ENCODE results near the gene CHST8.

The CHST8 gene

GRCh38 chr19:33671211-33671610 lies 49.5 kb downstream of the CHST8 start:
- H3K4me1 Mint-ChIP-seq, result no peaks in the 10 kb centered on the region
- ATAC-seq (no peak), DNase-seq (ENCODE audit: low spot score in 2 of 2) (no peak)
- no peak overlapping the region for H3K4me3 Mint-ChIP-seq
- H3K27ac Mint-ChIP-seq, result no peak overlapping the region
- no peaks in the 10 kb centered on the region for H3K36me3 Mint-ChIP-seq
- H3K9me3 Mint-ChIP-seq, result no peaks in the 10 kb centered on the region

GRCh38 chr19:33673258-33673875 lies 51.6 kb downstream of the CHST8 start:
- no peak for DNase-seq (ENCODE audit: low spot score in 2 of 2)
- Mint-ChIP-seq H3K27ac (no peak overlapping the region), H3K4me3 (no peak overlapping the region), H3K9me3 (no peaks in the 10 kb centered on the region), H3K36me3 (no peaks in the 10 kb centered on the region), H3K4me1 (no peaks in the 10 kb centered on the region)
- no peak for ATAC-seq

GRCh38 chr19:33673996-33674625 lies 52.4 kb downstream of the CHST8 start:
- DNase-seq (ENCODE audit: low spot score in 2 of 2), result no peak
- no peak for ATAC-seq
- Mint-ChIP-seq H3K27ac (no peak overlapping the region), H3K36me3 (no peaks in the 10 kb centered on the region), H3K4me1 (no peaks in the 10 kb centered on the region), H3K9me3 (no peaks in the 10 kb centered on the region), H3K4me3 (no peak overlapping the region)

- Mint-ChIP-seq H3K4me1 (no peaks in the 10 kb centered on the region), H3K9me3 (no peaks in the 10 kb centered on the region), H3K27ac (no peak overlapping the region), H3K4me3 (no peak overlapping the region), H3K36me3 (no peaks in the 10 kb centered on the region)
- ATAC-seq (no peak), DNase-seq (ENCODE audit: low spot score in 2 of 2) (no peak)
Measured at GRCh38 chr19:33674626-33675367, 53.0 kb downstream of the CHST8 start.

- DNase-seq (ENCODE audit: low spot score in 2 of 2) (no peak), ATAC-seq (no peak)
- Mint-ChIP-seq H3K36me3 (no peaks in the 10 kb centered on the region), H3K4me3 (no peak overlapping the region), H3K4me1 (no peaks in the 10 kb centered on the region), H3K9me3 (no peaks in the 10 kb centered on the region), H3K27ac (no peak overlapping the region)
Measured at GRCh38 chr19:33675501-33676124, 53.9 kb downstream of the CHST8 start.

GRCh38 chr19:33676999-33677665 lies 55.4 kb downstream of the CHST8 start:
- Mint-ChIP-seq H3K4me1 (no peaks in the 10 kb centered on the region), H3K4me3 (no peak overlapping the region), H3K36me3 (no peaks in the 10 kb centered on the region), H3K9me3 (no peaks in the 10 kb centered on the region), H3K27ac (no peak overlapping the region)
- ATAC-seq (no peak), DNase-seq (ENCODE audit: low spot score in 2 of 2) (no peak)

- ATAC-seq, result no peak
- Mint-ChIP-seq H3K4me1 (no peaks in the 10 kb centered on the region), H3K27ac (no peak overlapping the region), H3K36me3 (no peaks in the 10 kb centered on the region), H3K9me3 (no peaks in the 10 kb centered on the region), H3K4me3 (no peak overlapping the region)
- DNase-seq (ENCODE audit: low spot score in 2 of 2), result no peak
Measured at GRCh38 chr19:33677745-33678426, 56.1 kb downstream of the CHST8 start.

- Mint-ChIP-seq H3K4me1 (no peaks in the 10 kb centered on the region), H3K4me3 (no peak overlapping the region), H3K27ac (no peak overlapping the region), H3K9me3 (no peaks in the 10 kb centered on the region), H3K36me3 (no peaks in the 10 kb centered on the region)
- DNase-seq (ENCODE audit: low spot score in 2 of 2) (no peak), ATAC-seq (no peak)
Measured at GRCh38 chr19:33678796-33679585, 57.2 kb downstream of the CHST8 start.

GRCh38 chr19:33679696-33680095 lies 57.9 kb downstream of the CHST8 start:
- Mint-ChIP-seq H3K4me3 (no peak overlapping the region), H3K9me3 (no peaks in the 10 kb centered on the region), H3K27ac (no peak overlapping the region), H3K4me1 (no peaks in the 10 kb centered on the region), H3K36me3 (no peaks in the 10 kb centered on the region)
- ATAC-seq (no peak), DNase-seq (ENCODE audit: low spot score in 2 of 2) (no peak)

- DNase-seq (ENCODE audit: low spot score in 2 of 2) (no peak), ATAC-seq (no peak)
- H3K4me1 Mint-ChIP-seq, result no peaks in the 10 kb centered on the region
- no peaks in the 10 kb centered on the region for H3K36me3 Mint-ChIP-seq
- no peaks in the 10 kb centered on the region for H3K9me3 Mint-ChIP-seq
- no peak overlapping the region for H3K27ac Mint-ChIP-seq
- H3K4me3 Mint-ChIP-seq, result no peak overlapping the region
Measured at GRCh38 chr19:33681081-33681680, 59.4 kb downstream of the CHST8 start.

GRCh38 chr19:33683881-33684537 lies 62.3 kb downstream of the CHST8 start:
- peak; percentile 27 for ATAC-seq
- H3K9me3 Mint-ChIP-seq, result no peaks in the 10 kb centered on the region
- H3K4me3 Mint-ChIP-seq, result no peak overlapping the region
- no peak for DNase-seq (ENCODE audit: low spot score in 2 of 2)
- no peaks in the 10 kb centered on the region for H3K36me3 Mint-ChIP-seq
- H3K4me1 Mint-ChIP-seq, result no peaks in the 10 kb centered on the region
- no peak overlapping the region for H3K27ac Mint-ChIP-seq

- DNase-seq (ENCODE audit: low spot score in 2 of 2) (no peak), ATAC-seq (no peak)
- Mint-ChIP-seq H3K9me3 (no peaks in the 10 kb centered on the region), H3K4me1 (no peaks in the 10 kb centered on the region), H3K4me3 (no peak overlapping the region), H3K27ac (no peak overlapping the region), H3K36me3 (no peaks in the 10 kb centered on the region)
Measured at GRCh38 chr19:33684538-33685232, 62.9 kb downstream of the CHST8 start.

GRCh38 chr19:33685541-33685940 lies 63.8 kb downstream of the CHST8 start:
- no peaks in the 10 kb centered on the region for H3K36me3 Mint-ChIP-seq
- no peak overlapping the region for H3K27ac Mint-ChIP-seq
- DNase-seq (ENCODE audit: low spot score in 2 of 2), result no peak
- H3K4me3 Mint-ChIP-seq, result no peak overlapping the region
- H3K9me3 Mint-ChIP-seq, result no peaks in the 10 kb centered on the region
- ATAC-seq, result no peak
- H3K4me1 Mint-ChIP-seq, result no peaks in the 10 kb centered on the region

Data from stimulated activated effector memory CD8-positive, alpha-beta T cell treated with anti-CD3 and anti-CD28 coated beads, Interleukin-12 subunit alpha, Interleukin-12 subunit beta, amount 100 ng/mL, for 72 hours (primary cell).